NCI-H146 (cell line): ENCODE data around the gene NAGS.
"Not testable (repeated sequence)": the region's sequence is repeated elsewhere in the genome, so short reads cannot be mapped to it uniquely, and the experiment has no call there.

ENCODE experiments used
- DNase-seq: peaks from one replicate; lab custom pipeline; 2025; lab: John Stamatoyannopoulos, UW

The NAGS gene

DNA sequence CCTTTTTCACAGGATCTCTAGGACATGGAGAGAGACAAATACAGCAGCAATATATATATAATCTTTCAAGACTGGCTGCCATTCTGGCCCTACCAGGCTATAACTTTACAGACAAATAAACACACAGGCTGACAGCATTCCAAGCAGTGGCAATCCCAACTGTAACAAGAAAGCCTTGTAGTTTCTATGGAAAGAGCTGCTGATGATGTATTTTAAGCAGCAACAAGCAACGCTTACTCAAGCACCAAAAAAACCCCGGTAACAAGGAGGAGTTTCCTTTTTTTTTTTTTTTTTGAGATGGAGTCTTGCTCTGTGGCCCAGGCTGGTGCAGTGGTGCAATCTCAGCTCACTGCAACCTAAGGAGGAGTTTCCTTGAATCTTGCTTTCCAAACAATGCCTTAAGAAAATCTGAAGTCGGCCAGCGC, 38.9 kb downstream of the NAGS start:
- no peak for DNase-seq

DNA sequence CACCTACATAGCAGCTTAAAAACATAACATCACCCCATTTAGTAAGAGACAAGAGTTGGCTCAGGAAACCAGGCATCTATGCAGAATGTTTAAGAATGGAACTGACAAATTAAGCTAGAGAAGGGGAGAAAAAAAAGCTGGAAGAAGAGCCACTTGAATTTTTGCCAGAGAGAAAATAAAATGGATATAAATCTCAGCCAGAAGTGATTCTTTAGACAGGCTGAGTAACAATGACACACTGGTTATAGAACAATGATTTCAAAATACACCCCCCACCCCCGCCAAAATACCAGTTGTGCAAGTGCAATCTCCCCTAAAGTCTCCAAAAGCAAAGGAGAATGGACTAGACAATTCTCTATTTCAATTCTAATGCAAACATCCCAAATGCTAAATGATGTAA, 39.6 kb downstream of the NAGS start:
- no peak for DNase-seq

DNA sequence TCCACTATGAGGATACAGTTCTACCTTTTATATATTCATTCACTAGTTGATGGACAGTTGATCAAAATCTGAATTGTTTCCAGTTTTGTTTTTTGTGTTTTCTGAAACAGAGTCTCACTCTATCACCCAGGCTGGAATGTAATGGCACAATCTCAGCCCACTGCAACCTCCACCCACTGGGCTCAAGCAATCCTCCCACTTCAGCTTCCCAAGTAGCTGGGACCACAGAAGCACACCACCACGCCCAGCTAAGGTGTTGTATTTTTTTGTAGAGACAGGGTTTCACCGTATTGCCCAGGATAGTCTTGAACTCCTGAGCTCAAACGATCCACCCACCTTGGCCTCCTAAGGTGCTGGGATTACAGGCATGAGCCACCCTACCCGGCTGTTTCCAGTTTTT, 41.1 kb downstream of the NAGS start:
- DNase-seq = no peak

DNA sequence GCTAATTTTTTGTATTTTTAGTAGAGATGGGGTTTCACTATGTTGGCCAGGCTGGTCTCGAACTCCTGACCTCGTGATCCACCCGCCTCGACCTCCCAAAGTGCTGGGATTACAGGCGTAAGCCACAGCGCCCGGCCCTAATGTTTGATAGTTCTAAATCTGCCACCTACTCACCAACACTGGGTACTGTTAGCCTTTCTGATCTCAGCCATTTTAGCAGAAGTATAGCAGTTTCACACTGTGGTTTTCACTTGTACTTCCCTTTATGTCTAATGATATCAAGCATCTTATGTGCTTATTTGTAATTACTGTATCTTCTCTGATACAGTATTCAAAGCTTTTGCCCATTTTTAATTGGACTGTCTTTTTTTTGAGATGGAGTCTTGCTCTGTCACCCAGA, 42.5 kb downstream of the NAGS start:
- not testable (repeated sequence) for DNase-seq

DNA sequence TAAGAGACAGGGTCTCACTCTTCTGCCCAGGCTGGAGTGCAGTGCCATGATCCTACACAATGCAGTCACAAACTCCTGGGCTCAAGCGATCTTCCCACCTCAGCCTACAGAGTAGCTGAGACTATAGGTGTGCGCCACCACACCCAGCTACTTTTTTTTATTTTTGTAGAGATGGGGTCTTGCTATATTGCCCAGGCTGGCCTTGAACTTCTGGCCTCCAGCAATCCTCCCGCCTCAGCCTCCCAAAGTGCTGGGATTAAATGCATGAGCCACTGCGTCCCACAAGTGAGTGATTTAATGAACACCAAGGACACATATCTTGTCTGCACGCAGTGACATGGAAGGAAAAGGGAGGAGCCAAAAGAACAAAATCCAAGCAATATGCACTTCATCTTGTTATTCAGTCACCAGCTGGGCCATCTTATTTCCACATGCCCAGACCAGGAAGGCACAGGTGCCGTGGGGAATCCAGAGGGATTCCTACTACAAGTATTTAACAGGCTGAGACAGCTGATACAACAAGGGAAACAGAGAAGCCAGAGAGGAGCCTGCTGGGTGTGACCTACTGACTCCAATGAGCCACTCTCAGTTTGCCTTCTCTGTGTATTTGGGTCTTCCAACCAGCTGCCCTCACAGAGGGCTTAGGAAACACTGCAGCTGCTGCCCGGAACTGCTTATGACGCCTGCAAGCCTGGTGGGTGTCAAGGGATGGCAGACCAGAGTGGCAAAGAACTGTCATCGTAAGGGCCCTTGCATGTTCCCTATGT, 45.1 kb downstream of the NAGS start:
- DNase-seq = peak; percentile 31

DNA sequence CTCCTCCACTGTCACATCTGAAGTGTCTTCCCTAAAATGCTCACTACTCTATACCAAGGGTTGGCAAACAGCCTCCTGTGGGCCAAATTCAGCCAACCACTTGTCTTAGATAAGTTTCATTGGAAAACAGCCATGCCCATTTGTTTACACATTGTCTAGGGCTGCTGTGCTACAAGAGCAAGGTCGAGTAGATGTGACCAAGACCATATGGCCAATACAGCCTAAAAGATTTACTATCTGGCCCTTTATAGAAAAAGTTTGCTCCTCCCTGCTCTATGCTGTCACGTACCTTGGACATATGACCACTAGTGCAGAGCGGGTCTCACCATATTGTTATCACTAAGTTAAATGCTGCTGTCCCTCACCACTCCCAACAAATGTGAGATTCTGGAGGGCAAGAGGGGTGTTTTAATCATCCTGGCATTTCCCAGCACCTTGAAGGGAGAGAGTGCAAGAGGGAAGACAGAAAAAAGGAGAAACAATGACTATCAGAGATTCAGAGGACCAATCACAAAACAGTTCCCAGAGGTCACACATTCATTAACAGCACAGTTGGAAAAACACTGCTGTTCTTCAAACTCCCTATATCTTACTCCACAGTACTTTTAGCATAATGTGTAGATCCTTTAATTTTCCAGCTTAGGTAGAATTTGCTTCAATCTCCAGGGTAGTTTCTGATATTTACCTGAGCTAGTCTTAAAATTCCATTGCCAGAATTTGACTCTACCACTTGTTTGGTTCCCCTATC, 48.9 kb downstream of the NAGS start:
- no peak for DNase-seq
